ENCODE results near the gene RAB8B. TPM values are rescaled to one million over a fixed set of nuclear protein-coding genes. Genes with fewer than 3 reads are reported as not detected.

The RAB8B gene
- polyA plus RNA-seq, 1 donor from 2014 or later = 87.1 TPM

DNA sequence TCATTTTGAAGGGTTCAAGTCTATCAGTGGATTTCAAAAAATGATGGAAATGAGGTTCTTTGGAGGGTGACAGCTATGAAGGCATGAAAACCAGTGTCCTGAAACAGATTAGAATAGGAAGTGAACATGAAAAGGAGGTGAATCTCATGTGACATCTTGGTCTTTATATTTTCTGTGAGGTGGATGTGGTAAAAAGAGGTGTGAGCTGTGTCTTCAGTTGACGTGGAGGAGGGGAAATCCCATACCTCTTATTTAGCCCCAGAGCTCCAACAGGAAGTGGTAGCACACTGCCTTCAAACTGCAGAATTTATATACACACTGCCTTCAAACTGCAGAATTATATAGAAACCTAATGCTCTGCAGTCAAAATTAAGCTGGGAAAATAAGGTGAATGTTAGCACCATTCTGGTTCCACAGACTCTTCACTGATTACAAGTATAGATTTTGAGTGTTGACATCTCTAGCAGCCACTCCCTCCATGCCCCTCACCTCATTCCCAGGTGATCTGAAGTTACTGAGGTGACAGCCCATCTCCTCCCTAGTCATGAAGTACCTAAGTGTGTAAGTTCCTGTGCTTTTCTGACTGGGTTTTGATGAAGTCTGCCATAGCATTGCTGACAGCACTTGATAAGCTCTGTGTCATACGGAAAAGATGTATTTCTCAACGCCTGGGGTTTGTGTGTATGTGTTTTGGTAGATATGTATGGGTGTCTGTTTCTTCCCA, 2.7 kb downstream of the RAB8B start:
- TF ChIP-seq EZH2 (IDR thresholded peaks at IDR 0.05; ENCODE audit: borderline replicate concordance, insufficient read depth, low read length, poor library complexity, severe bottlenecking) = no peak
- no peak for TF ChIP-seq SMC3 (conservative IDR thresholded peaks at IDR 0.05; ENCODE audit: poor library complexity)
- no peak for TF ChIP-seq MXI1 (conservative IDR thresholded peaks at IDR 0.05; ENCODE audit: poor library complexity, severe bottlenecking)
- TF ChIP-seq, protein P1, sequence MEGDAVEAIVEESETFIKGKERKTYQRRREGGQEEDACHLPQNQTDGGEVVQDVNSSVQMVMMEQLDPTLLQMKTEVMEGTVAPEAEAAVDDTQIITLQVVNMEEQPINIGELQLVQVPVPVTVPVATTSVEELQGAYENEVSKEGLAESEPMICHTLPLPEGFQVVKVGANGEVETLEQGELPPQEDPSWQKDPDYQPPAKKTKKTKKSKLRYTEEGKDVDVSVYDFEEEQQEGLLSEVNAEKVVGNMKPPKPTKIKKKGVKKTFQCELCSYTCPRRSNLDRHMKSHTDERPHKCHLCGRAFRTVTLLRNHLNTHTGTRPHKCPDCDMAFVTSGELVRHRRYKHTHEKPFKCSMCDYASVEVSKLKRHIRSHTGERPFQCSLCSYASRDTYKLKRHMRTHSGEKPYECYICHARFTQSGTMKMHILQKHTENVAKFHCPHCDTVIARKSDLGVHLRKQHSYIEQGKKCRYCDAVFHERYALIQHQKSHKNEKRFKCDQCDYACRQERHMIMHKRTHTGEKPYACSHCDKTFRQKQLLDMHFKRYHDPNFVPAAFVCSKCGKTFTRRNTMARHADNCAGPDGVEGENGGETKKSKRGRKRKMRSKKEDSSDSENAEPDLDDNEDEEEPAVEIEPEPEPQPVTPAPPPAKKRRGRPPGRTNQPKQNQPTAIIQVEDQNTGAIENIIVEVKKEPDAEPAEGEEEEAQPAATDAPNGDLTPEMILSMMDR (IDR thresholded peaks at IDR 0.05; ENCODE audit: poor library complexity, severe bottlenecking) = no peak
- no peak for TF ChIP-seq EP300 (conservative IDR thresholded peaks at IDR 0.05; ENCODE audit: poor library complexity, severe bottlenecking)
- no peak for TF ChIP-seq RAD21 (conservative IDR thresholded peaks at IDR 0.05)
- TF ChIP-seq, protein P2, sequence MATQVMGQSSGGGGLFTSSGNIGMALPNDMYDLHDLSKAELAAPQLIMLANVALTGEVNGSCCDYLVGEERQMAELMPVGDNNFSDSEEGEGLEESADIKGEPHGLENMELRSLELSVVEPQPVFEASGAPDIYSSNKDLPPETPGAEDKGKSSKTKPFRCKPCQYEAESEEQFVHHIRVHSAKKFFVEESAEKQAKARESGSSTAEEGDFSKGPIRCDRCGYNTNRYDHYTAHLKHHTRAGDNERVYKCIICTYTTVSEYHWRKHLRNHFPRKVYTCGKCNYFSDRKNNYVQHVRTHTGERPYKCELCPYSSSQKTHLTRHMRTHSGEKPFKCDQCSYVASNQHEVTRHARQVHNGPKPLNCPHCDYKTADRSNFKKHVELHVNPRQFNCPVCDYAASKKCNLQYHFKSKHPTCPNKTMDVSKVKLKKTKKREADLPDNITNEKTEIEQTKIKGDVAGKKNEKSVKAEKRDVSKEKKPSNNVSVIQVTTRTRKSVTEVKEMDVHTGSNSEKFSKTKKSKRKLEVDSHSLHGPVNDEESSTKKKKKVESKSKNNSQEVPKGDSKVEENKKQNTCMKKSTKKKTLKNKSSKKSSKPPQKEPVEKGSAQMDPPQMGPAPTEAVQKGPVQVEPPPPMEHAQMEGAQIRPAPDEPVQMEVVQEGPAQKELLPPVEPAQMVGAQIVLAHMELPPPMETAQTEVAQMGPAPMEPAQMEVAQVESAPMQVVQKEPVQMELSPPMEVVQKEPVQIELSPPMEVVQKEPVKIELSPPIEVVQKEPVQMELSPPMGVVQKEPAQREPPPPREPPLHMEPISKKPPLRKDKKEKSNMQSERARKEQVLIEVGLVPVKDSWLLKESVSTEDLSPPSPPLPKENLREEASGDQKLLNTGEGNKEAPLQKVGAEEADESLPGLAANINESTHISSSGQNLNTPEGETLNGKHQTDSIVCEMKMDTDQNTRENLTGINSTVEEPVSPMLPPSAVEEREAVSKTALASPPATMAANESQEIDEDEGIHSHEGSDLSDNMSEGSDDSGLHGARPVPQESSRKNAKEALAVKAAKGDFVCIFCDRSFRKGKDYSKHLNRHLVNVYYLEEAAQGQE (IDR thresholded peaks at IDR 0.05; ENCODE audit: borderline replicate concordance) = no peak
- peak overlapping the region; percentile 62 for H3K4me2 ChIP-seq (ENCODE audit: low read length)
- peak overlapping the region; percentile 72 for H3K4me3 ChIP-seq (ENCODE audit: low read length)

DNA sequence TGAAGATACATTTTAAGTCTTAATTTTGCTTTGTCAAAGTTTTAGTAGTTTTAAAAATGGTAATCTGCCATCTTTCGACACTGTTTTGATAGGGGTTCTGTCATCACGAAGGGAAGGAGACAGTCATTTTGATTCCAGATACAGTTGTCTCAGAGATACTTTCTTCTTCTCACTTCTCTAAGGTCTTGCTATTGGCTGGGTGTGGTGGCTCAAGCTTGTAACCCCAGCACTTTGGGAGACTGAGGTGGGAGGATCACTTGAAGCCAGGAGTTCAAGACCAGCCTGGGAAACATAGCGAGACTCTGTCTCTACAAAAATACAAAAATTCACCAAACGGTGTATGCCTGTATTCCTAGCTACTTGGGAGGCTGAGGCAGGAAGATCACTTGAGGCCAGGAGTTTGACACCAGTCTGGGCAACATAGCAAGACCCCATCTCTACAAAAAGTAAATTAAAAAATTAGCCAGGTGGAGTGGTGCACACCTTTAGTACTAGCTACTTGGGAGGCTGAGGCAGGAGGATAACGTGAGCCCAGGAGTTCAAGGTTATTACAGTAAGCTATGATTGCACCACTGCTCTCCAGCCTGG, 3.3 kb downstream of the RAB8B start:
- Histone ChIP-seq H3K27ac (ENCODE audit: low read length) (no peak overlapping the region), H3K9ac (ENCODE audit: low read length) (no peak overlapping the region), H2AFZ (ENCODE audit: low read depth, low read length) (no peak overlapping the region), H3K79me2 (replicated peaks; ENCODE audit: insufficient read depth, low read length) (peaks cover 81% of the 10 kb centered on the region), H3F3A (ENCODE audit: insufficient read depth, low read length, poor library complexity, severe bottlenecking) (peaks cover 3% of the 10 kb centered on the region), H3K9me2 (ENCODE audit: insufficient read depth, low read length) (no peaks in the 10 kb centered on the region), H3K36me3 (ENCODE audit: insufficient read depth, low read length) (no peaks in the 10 kb centered on the region), H3K27me3 (ENCODE audit: insufficient read depth, low read depth, low read length) (no peaks in the 10 kb centered on the region), H3K4me3 (ENCODE audit: low read length) (peak overlapping the region; percentile 72), H4K20me1 (ENCODE audit: insufficient read depth) (no peaks in the 10 kb centered on the region), H3K4me2 (ENCODE audit: low read length) (no peak overlapping the region), H3K9me3 (ENCODE audit: low read length) (no peaks in the 10 kb centered on the region)
- no peak for TF ChIP-seq MXI1 (conservative IDR thresholded peaks at IDR 0.05; ENCODE audit: poor library complexity, severe bottlenecking)
- no peak for TF ChIP-seq EZH2 (IDR thresholded peaks at IDR 0.05; ENCODE audit: borderline replicate concordance, insufficient read depth, low read length, poor library complexity, severe bottlenecking)
- TF ChIP-seq TAF1 (IDR thresholded peaks at IDR 0.05; ENCODE audit: low read depth) = no peak
- no peak for TF ChIP-seq POLR2AphosphoS5 (IDR thresholded peaks at IDR 0.05)
- TF ChIP-seq, protein P2 (IDR thresholded peaks at IDR 0.05; ENCODE audit: borderline replicate concordance) = no peak
- no peak for TF ChIP-seq RAD21 (conservative IDR thresholded peaks at IDR 0.05)
- TF ChIP-seq SMC3 (conservative IDR thresholded peaks at IDR 0.05; ENCODE audit: poor library complexity) = no peak
- no peak for TF ChIP-seq EP300 (conservative IDR thresholded peaks at IDR 0.05; ENCODE audit: poor library complexity, severe bottlenecking)
- TF ChIP-seq, protein P1 (IDR thresholded peaks at IDR 0.05; ENCODE audit: poor library complexity, severe bottlenecking) = no peak

More for the DNA sequence above, 2.7 kb downstream of the RAB8B start:
- Histone ChIP-seq H2AFZ (ENCODE audit: low read depth, low read length) (no peak overlapping the region), H3K27me3 (ENCODE audit: insufficient read depth, low read depth, low read length) (no peaks in the 10 kb centered on the region), H3K9me3 (ENCODE audit: low read length) (no peaks in the 10 kb centered on the region), H4K20me1 (ENCODE audit: insufficient read depth) (no peaks in the 10 kb centered on the region), H3K27ac (ENCODE audit: low read length) (no peak overlapping the region), H3K9me2 (ENCODE audit: insufficient read depth, low read length) (no peaks in the 10 kb centered on the region), H3F3A (ENCODE audit: insufficient read depth, low read length, poor library complexity, severe bottlenecking) (peaks cover 3% of the 10 kb centered on the region), H3K36me3 (ENCODE audit: insufficient read depth, low read length) (no peaks in the 10 kb centered on the region), H3K79me2 (replicated peaks; ENCODE audit: insufficient read depth, low read length) (peaks cover 75% of the 10 kb centered on the region), H3K9ac (ENCODE audit: low read length) (no peak overlapping the region)

Measured in neural cell (in vitro differentiated cells).